ENCODE results near the gene AMER3.

Gene AMER3

DNA sequence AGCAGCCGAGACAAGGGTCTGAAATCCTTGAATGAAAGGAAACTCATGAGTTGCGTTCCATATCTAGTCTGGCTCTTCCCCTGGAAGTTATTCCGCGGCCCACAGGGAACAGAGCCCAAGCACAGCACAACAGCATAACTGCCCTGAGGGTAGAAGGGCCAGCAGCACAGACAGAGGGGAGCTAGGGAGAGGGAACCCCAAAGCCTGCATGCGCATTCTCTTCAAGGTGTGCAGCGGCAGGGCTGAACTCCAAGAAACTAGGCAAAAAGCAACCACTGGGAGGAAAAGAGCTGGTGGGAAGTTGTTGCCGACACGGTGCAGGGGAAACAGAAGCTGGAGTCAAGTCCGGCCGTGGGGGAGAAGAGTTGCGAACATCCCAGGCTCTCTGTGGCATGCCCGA, 14.7 kb upstream of the AMER3 start:
- no peak for ATAC-seq
- no peak for TF ChIP-seq SNAI2 (CRISPR knock-in tag; IDR thresholded peaks at IDR 0.05)
- no peak for TF ChIP-seq TOX (CRISPR knock-in tag; IDR thresholded peaks at IDR 0.05; ENCODE audit: borderline replicate concordance)
- TF ChIP-seq, protein P1, sequence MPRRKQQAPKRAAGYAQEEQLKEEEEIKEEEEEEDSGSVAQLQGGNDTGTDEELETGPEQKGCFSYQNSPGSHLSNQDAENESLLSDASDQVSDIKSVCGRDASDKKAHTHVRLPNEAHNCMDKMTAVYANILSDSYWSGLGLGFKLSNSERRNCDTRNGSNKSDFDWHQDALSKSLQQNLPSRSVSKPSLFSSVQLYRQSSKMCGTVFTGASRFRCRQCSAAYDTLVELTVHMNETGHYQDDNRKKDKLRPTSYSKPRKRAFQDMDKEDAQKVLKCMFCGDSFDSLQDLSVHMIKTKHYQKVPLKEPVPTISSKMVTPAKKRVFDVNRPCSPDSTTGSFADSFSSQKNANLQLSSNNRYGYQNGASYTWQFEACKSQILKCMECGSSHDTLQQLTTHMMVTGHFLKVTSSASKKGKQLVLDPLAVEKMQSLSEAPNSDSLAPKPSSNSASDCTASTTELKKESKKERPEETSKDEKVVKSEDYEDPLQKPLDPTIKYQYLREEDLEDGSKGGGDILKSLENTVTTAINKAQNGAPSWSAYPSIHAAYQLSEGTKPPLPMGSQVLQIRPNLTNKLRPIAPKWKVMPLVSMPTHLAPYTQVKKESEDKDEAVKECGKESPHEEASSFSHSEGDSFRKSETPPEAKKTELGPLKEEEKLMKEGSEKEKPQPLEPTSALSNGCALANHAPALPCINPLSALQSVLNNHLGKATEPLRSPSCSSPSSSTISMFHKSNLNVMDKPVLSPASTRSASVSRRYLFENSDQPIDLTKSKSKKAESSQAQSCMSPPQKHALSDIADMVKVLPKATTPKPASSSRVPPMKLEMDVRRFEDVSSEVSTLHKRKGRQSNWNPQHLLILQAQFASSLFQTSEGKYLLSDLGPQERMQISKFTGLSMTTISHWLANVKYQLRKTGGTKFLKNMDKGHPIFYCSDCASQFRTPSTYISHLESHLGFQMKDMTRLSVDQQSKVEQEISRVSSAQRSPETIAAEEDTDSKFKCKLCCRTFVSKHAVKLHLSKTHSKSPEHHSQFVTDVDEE (CRISPR knock-in tag; IDR thresholded peaks at IDR 0.05): no peak
- no peak for TF ChIP-seq ESRRG (CRISPR knock-in tag; IDR thresholded peaks at IDR 0.05)
- TF ChIP-seq, protein P2, sequence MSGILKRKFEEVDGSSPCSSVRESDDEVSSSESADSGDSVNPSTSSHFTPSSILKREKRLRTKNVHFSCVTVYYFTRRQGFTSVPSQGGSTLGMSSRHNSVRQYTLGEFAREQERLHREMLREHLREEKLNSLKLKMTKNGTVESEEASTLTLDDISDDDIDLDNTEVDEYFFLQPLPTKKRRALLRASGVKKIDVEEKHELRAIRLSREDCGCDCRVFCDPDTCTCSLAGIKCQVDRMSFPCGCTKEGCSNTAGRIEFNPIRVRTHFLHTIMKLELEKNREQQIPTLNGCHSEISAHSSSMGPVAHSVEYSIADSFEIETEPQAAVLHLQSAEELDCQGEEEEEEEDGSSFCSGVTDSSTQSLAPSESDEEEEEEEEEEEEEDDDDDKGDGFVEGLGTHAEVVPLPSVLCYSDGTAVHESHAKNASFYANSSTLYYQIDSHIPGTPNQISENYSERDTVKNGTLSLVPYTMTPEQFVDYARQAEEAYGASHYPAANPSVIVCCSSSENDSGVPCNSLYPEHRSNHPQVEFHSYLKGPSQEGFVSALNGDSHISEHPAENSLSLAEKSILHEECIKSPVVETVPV (CRISPR knock-in tag; IDR thresholded peaks at IDR 0.05): no peak
- TF ChIP-seq ZFP30 (CRISPR knock-in tag; IDR thresholded peaks at IDR 0.05): no peak
- TF ChIP-seq GLIS3 (CRISPR knock-in tag; IDR thresholded peaks at IDR 0.05): no peak
- no peak for TF ChIP-seq PPARA (CRISPR knock-in tag; IDR thresholded peaks at IDR 0.05; ENCODE audit: borderline replicate concordance)
- TF ChIP-seq, protein P3, sequence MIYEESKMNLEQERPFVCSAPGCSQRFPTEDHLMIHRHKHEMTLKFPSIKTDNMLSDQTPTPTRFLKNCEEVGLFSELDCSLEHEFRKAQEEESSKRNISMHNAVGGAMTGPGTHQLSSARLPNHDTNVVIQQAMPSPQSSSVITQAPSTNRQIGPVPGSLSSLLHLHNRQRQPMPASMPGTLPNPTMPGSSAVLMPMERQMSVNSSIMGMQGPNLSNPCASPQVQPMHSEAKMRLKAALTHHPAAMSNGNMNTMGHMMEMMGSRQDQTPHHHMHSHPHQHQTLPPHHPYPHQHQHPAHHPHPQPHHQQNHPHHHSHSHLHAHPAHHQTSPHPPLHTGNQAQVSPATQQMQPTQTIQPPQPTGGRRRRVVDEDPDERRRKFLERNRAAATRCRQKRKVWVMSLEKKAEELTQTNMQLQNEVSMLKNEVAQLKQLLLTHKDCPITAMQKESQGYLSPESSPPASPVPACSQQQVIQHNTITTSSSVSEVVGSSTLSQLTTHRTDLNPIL (CRISPR knock-in tag; IDR thresholded peaks at IDR 0.05; ENCODE audit: low read depth): no peak
- no peak for TF ChIP-seq ZFP3 (CRISPR knock-in tag; IDR thresholded peaks at IDR 0.05)
- TF ChIP-seq ZNF8 (CRISPR knock-in tag; IDR thresholded peaks at IDR 0.05): no peak

DNA sequence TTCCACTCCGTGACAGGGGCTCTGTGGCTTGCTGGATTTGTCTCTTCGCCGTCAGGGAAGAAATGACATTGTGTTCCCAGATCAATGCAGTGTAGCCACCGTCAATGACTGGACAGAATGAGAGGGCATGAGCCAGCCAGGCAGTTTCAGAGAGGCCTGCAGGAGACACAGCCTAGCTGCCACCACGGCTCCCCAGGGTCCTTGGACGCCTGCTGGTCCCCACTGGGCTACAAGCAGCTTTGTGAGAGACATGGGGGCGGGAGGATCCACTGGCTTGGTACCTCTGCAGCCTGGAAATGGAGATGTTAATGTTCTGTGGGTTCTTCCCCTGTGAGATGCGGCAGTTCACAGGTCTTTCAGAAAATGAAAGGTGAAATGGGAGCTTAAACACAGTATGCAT, 12.1 kb upstream of the AMER3 start:
- TF ChIP-seq ZNF565 (CRISPR knock-in tag; conservative IDR thresholded peaks at IDR 0.05; ENCODE audit: low read depth) (no peak), TCF4 (CRISPR knock-in tag; IDR thresholded peaks at IDR 0.05; ENCODE audit: borderline replicate concordance) (no peak), ZNF8 (CRISPR knock-in tag; IDR thresholded peaks at IDR 0.05) (no peak), ARNTL (CRISPR knock-in tag; IDR thresholded peaks at IDR 0.05; ENCODE audit: borderline replicate concordance, low read depth) (no peak), ISL1 (CRISPR knock-in tag; IDR thresholded peaks at IDR 0.05) (no peak), RARB (CRISPR knock-in tag; IDR thresholded peaks at IDR 0.05) (no peak), ZFP30 (CRISPR knock-in tag; IDR thresholded peaks at IDR 0.05) (no peak), ESRRG (CRISPR knock-in tag; IDR thresholded peaks at IDR 0.05) (no peak), ZFP3 (CRISPR knock-in tag; IDR thresholded peaks at IDR 0.05) (no peak), ZNF70 (CRISPR knock-in tag; IDR thresholded peaks at IDR 0.05) (no peak), BACH2 (CRISPR knock-in tag; IDR thresholded peaks at IDR 0.05; ENCODE audit: borderline replicate concordance) (no peak), TOX (CRISPR knock-in tag; IDR thresholded peaks at IDR 0.05; ENCODE audit: borderline replicate concordance) (no peak), OSR1 (CRISPR knock-in tag; IDR thresholded peaks at IDR 0.05) (no peak), PPARA (CRISPR knock-in tag; IDR thresholded peaks at IDR 0.05; ENCODE audit: borderline replicate concordance) (no peak)
- TF ChIP-seq, protein P3 (CRISPR knock-in tag; IDR thresholded peaks at IDR 0.05; ENCODE audit: low read depth): no peak
- TF ChIP-seq, protein P4, sequence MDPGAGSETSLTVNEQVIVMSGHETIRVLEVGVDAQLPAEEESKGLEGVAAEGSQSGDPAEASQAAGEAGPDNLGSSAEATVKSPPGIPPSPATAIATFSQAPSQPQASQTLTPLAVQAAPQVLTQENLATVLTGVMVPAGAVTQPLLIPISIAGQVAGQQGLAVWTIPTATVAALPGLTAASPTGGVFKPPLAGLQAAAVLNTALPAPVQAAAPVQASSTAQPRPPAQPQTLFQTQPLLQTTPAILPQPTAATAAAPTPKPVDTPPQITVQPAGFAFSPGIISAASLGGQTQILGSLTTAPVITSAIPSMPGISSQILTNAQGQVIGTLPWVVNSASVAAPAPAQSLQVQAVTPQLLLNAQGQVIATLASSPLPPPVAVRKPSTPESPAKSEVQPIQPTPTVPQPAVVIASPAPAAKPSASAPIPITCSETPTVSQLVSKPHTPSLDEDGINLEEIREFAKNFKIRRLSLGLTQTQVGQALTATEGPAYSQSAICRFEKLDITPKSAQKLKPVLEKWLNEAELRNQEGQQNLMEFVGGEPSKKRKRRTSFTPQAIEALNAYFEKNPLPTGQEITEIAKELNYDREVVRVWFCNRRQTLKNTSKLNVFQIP (CRISPR knock-in tag; IDR thresholded peaks at IDR 0.05; ENCODE audit: borderline replicate concordance, low read depth): no peak
- TF ChIP-seq, protein P5, sequence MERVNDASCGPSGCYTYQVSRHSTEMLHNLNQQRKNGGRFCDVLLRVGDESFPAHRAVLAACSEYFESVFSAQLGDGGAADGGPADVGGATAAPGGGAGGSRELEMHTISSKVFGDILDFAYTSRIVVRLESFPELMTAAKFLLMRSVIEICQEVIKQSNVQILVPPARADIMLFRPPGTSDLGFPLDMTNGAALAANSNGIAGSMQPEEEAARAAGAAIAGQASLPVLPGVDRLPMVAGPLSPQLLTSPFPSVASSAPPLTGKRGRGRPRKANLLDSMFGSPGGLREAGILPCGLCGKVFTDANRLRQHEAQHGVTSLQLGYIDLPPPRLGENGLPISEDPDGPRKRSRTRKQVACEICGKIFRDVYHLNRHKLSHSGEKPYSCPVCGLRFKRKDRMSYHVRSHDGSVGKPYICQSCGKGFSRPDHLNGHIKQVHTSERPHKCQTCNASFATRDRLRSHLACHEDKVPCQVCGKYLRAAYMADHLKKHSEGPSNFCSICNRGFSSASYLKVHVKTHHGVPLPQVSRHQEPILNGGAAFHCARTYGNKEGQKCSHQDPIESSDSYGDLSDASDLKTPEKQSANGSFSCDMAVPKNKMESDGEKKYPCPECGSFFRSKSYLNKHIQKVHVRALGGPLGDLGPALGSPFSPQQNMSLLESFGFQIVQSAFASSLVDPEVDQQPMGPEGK (CRISPR knock-in tag; IDR thresholded peaks at IDR 0.05; ENCODE audit: borderline replicate concordance): no peak
- TF ChIP-seq, protein P1 (CRISPR knock-in tag; IDR thresholded peaks at IDR 0.05): no peak
- ATAC-seq: no peak
